ENCODE results near the gene DLGAP4.

- TF ChIP-seq ZBTB33 (IDR thresholded peaks at IDR 0.05; ENCODE audit: extremely low read depth, insufficient replicate concordance, low read length), result no peak
- no peak for TF ChIP-seq SIN3A (IDR thresholded peaks at IDR 0.05; ENCODE audit: low read depth)
- no peak for TF ChIP-seq CEBPB (IDR thresholded peaks at IDR 0.05; ENCODE audit: low read depth)
- no peak for TF ChIP-seq CTCF (IDR thresholded peaks at IDR 0.05 in 2 of 3, conservative IDR thresholded peaks at IDR 0.05 in 1 of 3; ENCODE audit: borderline replicate concordance in 1 of 3, insufficient read depth in 1 of 3, low read depth in 2 of 3, low read length in 2 of 3)
- TF ChIP-seq EZH2 (IDR thresholded peaks at IDR 0.05), result no peak
- no peak for TF ChIP-seq CBX3 (IDR thresholded peaks at IDR 0.05; ENCODE audit: low read depth)
- TF ChIP-seq MAX (IDR thresholded peaks at IDR 0.05), result no peak
- no peak for TF ChIP-seq ATF3 (IDR thresholded peaks at IDR 0.05)
Observed at GRCh38 chr20:36362261-36362660, 56.1 kb downstream of the DLGAP4 start.
